ENCODE results near the gene RALGAPA1. TPM values are rescaled to one million over a fixed set of nuclear protein-coding genes. Genes with fewer than 3 reads are reported as not detected.

Gene RALGAPA1
- total and polyA plus RNA-seq, 2 experiments from 2014 or later: 21.9 to 27.3 TPM

GRCh38 chr14:35696119-35696518, 113.0 kb downstream of the RALGAPA1 start:
- Mint-ChIP-seq H3K27me3 (ENCODE audit: insufficient read depth, low read depth, poor library complexity) (no peaks in the 10 kb centered on the region), H3K4me3 (no peak overlapping the region), H3K9me3 (no peaks in the 10 kb centered on the region), H3K27ac (no peak overlapping the region), H3K36me3 (ENCODE audit: low read depth) (no peaks in the 10 kb centered on the region), H3K4me1 (peaks cover 13% of the 10 kb centered on the region; the same call in 2 of the 3 replicates)
- Histone ChIP-seq H3K9me2 (ENCODE audit: insufficient read depth) (no peaks in the 10 kb centered on the region), H3K36me3 (ENCODE audit: insufficient read depth) (no peaks in the 10 kb centered on the region), H2AFZ (no peak overlapping the region), H3K27me3 (ENCODE audit: insufficient read depth) (no peaks in the 10 kb centered on the region), H3K4me1 (ENCODE audit: insufficient read depth) (peaks cover 10% of the 10 kb centered on the region; the same call in 1 of the 2 replicates), H3K27ac (ENCODE audit: low read depth) (no peak overlapping the region), H3F3A (replicated peaks; ENCODE audit: low read depth) (no peaks in the 10 kb centered on the region), H4K20me1 (replicated peaks; ENCODE audit: insufficient read depth) (no peaks in the 10 kb centered on the region), H3K79me2 (replicated peaks; ENCODE audit: insufficient read depth) (no peaks in the 10 kb centered on the region), H3K4me2 (no peak overlapping the region), H3K4me3 (no peak overlapping the region)
- ATAC-seq (no peak), DNase-seq (ENCODE audit: low spot score) (no peak)
- TF ChIP-seq REST (IDR thresholded peaks at IDR 0.05; ENCODE audit: unreplicated experiment): no peak

GRCh38 chr14:35695647-35696046, 113.4 kb downstream of the RALGAPA1 start:
- H3K79me2 ChIP-seq (replicated peaks; ENCODE audit: insufficient read depth): no peaks in the 10 kb centered on the region
- no peak overlapping the region for H3K4me2 ChIP-seq
- peaks cover 10% of the 10 kb centered on the region; the same call in 1 of the 2 replicates for H3K4me1 ChIP-seq (ENCODE audit: insufficient read depth)
- DNase-seq (ENCODE audit: low spot score) (no peak), ATAC-seq (no peak)
- H3K27ac Mint-ChIP-seq: no peak overlapping the region
- H2AFZ ChIP-seq: no peak overlapping the region
- no peaks in the 10 kb centered on the region for H3K36me3 Mint-ChIP-seq (ENCODE audit: low read depth)
- H3F3A ChIP-seq (replicated peaks; ENCODE audit: low read depth): no peaks in the 10 kb centered on the region
- no peaks in the 10 kb centered on the region for H3K27me3 Mint-ChIP-seq (ENCODE audit: insufficient read depth, low read depth, poor library complexity)
- H3K4me1 Mint-ChIP-seq: peaks cover 13% of the 10 kb centered on the region; the same call in 2 of the 3 replicates
- H3K4me3 Mint-ChIP-seq: no peak overlapping the region
- H3K27me3 ChIP-seq (ENCODE audit: insufficient read depth): no peaks in the 10 kb centered on the region
- no peaks in the 10 kb centered on the region for H4K20me1 ChIP-seq (replicated peaks; ENCODE audit: insufficient read depth)
- no peak overlapping the region for H3K27ac ChIP-seq (ENCODE audit: low read depth)
- no peaks in the 10 kb centered on the region for H3K36me3 ChIP-seq (ENCODE audit: insufficient read depth)
- no peaks in the 10 kb centered on the region for H3K9me2 ChIP-seq (ENCODE audit: insufficient read depth)
- no peak overlapping the region for H3K4me3 ChIP-seq
- no peaks in the 10 kb centered on the region for H3K9me3 Mint-ChIP-seq
- TF ChIP-seq EZH2 (IDR thresholded peaks at IDR 0.05; ENCODE audit: low read depth, unreplicated experiment): no peak
- no peak for TF ChIP-seq ZNF114 (CRISPR knock-in tag; IDR thresholded peaks at IDR 0.05)
- TF ChIP-seq, protein P1, sequence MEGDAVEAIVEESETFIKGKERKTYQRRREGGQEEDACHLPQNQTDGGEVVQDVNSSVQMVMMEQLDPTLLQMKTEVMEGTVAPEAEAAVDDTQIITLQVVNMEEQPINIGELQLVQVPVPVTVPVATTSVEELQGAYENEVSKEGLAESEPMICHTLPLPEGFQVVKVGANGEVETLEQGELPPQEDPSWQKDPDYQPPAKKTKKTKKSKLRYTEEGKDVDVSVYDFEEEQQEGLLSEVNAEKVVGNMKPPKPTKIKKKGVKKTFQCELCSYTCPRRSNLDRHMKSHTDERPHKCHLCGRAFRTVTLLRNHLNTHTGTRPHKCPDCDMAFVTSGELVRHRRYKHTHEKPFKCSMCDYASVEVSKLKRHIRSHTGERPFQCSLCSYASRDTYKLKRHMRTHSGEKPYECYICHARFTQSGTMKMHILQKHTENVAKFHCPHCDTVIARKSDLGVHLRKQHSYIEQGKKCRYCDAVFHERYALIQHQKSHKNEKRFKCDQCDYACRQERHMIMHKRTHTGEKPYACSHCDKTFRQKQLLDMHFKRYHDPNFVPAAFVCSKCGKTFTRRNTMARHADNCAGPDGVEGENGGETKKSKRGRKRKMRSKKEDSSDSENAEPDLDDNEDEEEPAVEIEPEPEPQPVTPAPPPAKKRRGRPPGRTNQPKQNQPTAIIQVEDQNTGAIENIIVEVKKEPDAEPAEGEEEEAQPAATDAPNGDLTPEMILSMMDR (conservative IDR thresholded peaks at IDR 0.05; ENCODE audit: low read depth in 2 of 2): no peak
- TF ChIP-seq ETS1 (IDR thresholded peaks at IDR 0.05): no peak
- no peak for TF ChIP-seq NANOG (IDR thresholded peaks at IDR 0.05; ENCODE audit: borderline replicate concordance)
- no peak for TF ChIP-seq ZNF331 (CRISPR knock-in tag; IDR thresholded peaks at IDR 0.05; ENCODE audit: low read depth)
- no peak for TF ChIP-seq ZNF462 (CRISPR knock-in tag; IDR thresholded peaks at IDR 0.05)
- no peak for TF ChIP-seq STAT1 (IDR thresholded peaks at IDR 0.05; ENCODE audit: unreplicated experiment)
- TF ChIP-seq CREB1 (CRISPR knock-in tag; IDR thresholded peaks at IDR 0.05; ENCODE audit: low read depth): no peak

All from GM23338 (cell line).